PFSK-1 (cell line): ENCODE results near the gene GAB1.

Source experiments
- FOXP2 ChIP-seq: optimal IDR thresholded peaks from 2 replicates; pipeline ENCODE3; 2011; ENCODE audit warnings: borderline replicate concordance, control low read depth, inconsistent platforms; ENCODE audit not compliant: insufficient read depth; ENCODE audit errors: extremely low read length, extremely low read depth
- POLR2AphosphoS5 ChIP-seq: IDR thresholded peaks from 2 replicates; pipeline ENCODE4 v1.6.1; 2012; ENCODE audit warnings: low read depth, mild to moderate bottlenecking, control low read depth, low read length, moderate library complexity
- SIN3A ChIP-seq: IDR thresholded peaks from 2 replicates; pipeline ENCODE4 v1.6.1; 2012; ENCODE audit warnings: mild to moderate bottlenecking, low read length, moderate library complexity, borderline replicate concordance; ENCODE audit not compliant: insufficient read depth
- TAF1 ChIP-seq: IDR thresholded peaks from 2 replicates; pipeline ENCODE4 v1.6.1; 2012; ENCODE audit warnings: low read length, control low read depth, borderline replicate concordance; ENCODE audit not compliant: insufficient read depth
- TF ChIP-seq, protein P1 (sequence below), 2 experiments: IDR thresholded peaks; 2 replicates each; pipeline versions ENCODE4 v1.6.1 to v1.8.0; 2011 to 2012; ENCODE audit warnings: low read depth in 2 of 2, low read length in 2 of 2, control low read depth in 1 of 2, inconsistent platforms in 1 of 2, mild to moderate bottlenecking in 1 of 2, moderate library complexity in 1 of 2; ENCODE audit not compliant: insufficient read depth in 1 of 2

The GAB1 gene

DNA sequence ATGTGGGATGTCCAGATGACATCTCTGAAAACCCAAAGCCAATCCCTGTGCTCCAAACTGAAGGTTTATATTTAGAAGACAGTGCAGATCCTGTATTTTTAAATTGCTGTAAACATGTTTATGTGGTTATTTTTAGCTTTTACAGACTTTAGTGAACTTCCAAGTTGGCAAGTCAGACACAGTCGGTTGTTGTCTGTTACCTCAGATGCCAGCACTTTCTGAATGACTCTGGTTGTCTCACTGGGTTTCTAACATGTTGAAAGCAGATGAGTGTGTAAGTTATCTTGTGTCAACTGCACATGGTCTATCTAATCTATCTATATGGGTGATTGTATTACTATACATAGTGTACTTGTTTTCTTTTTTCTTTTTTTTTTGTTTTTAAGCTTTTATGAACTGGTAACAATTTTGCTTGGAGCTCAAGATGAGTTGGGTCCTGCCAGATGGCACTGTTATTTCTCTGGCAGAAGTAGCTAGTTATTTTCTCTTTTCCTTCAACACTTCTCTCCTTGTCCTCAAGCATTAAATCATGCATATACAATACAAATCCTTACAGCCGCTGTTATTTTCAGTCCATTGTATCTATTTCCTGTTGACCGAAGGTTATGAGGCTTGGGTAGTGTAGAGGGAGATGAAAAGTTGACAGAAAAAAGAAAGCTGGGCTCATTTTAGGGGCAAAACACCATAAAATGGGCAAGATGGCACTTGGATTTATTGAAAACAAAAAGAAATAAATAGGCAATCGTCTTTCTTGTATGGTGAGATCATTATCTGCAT is 66.3 kb downstream of the GAB1 start:
- TF ChIP-seq TAF1 (no peak), FOXP2 (no peak), POLR2AphosphoS5 (no peak), SIN3A (no peak)
- TF ChIP-seq, protein P1, sequence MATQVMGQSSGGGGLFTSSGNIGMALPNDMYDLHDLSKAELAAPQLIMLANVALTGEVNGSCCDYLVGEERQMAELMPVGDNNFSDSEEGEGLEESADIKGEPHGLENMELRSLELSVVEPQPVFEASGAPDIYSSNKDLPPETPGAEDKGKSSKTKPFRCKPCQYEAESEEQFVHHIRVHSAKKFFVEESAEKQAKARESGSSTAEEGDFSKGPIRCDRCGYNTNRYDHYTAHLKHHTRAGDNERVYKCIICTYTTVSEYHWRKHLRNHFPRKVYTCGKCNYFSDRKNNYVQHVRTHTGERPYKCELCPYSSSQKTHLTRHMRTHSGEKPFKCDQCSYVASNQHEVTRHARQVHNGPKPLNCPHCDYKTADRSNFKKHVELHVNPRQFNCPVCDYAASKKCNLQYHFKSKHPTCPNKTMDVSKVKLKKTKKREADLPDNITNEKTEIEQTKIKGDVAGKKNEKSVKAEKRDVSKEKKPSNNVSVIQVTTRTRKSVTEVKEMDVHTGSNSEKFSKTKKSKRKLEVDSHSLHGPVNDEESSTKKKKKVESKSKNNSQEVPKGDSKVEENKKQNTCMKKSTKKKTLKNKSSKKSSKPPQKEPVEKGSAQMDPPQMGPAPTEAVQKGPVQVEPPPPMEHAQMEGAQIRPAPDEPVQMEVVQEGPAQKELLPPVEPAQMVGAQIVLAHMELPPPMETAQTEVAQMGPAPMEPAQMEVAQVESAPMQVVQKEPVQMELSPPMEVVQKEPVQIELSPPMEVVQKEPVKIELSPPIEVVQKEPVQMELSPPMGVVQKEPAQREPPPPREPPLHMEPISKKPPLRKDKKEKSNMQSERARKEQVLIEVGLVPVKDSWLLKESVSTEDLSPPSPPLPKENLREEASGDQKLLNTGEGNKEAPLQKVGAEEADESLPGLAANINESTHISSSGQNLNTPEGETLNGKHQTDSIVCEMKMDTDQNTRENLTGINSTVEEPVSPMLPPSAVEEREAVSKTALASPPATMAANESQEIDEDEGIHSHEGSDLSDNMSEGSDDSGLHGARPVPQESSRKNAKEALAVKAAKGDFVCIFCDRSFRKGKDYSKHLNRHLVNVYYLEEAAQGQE (IDR thresholded peaks at IDR 0.05; ENCODE audit: insufficient read depth in 1 of 2, low read depth in 2 of 2, low read length in 2 of 2): no peak

DNA sequence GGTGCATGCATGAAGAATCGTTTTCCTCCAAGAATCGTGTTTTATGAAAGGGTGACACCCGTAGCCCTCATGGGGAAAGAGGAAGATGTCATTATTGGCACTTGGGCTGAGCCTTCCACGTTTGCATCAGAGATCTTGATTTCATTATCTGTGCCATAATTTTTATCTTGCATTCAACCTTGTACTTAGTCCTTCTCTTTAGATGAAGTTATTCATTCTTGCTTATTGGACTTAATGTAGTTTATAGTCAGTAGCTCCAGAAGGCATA is 66.8 kb downstream of the GAB1 start:
- no peak for TF ChIP-seq TAF1
- no peak for TF ChIP-seq POLR2AphosphoS5
- no peak for TF ChIP-seq SIN3A
- TF ChIP-seq FOXP2: no peak
- TF ChIP-seq, protein P1 (IDR thresholded peaks at IDR 0.05; ENCODE audit: insufficient read depth in 1 of 2, low read depth in 2 of 2, low read length in 2 of 2): no peak

DNA sequence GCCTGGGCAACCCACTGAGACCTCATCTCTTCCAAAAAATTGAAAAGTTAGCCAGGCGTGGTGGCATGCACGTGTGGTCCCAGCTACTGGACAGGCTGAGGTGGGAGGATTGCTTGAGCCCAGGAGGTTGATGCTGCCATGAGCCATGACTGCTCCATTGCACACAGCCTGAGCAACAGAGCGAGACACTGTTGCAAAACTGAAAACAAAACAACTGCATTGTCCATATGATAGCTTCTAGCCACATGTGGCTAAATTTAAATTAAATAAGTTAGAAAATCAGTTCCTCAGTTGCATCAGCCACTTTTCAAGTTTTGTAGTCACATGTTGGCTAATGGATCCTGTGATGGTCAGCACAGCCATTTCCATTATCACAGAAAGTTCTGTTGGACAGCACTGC is 67.9 kb downstream of the GAB1 start:
- TF ChIP-seq, protein P1 (IDR thresholded peaks at IDR 0.05; ENCODE audit: insufficient read depth in 1 of 2, low read depth in 2 of 2, low read length in 2 of 2): peak in 1 of 2 experiments; percentile 44; a peak in 1 of 4 replicates
- no peak for TF ChIP-seq FOXP2

- TF ChIP-seq TAF1: no peak
- TF ChIP-seq FOXP2: no peak
- TF ChIP-seq, protein P1 (IDR thresholded peaks at IDR 0.05; ENCODE audit: insufficient read depth in 1 of 2, low read depth in 2 of 2, low read length in 2 of 2): no peak
- no peak for TF ChIP-seq POLR2AphosphoS5
Measured at GRCh38 chr4:143405075-143405730, 68.5 kb downstream of the GAB1 start.

DNA sequence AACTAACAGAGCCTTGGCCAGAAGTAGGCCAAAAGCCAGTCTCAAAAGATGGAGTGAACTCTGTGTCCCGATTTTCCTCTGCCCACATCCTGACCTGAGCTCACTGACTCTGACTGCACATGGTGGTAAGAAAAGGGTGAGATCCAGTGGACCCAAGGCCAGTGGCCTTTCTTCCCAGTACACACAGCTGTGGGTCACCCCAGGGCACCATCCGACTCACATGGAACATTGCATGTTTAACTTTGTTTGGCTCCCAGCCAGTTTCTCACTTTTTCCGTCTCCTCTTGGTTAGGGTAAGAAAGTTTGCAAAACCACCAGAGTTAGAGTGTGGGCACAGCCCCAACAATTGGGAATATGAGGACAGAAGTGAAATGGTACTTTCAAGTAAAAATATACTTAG is 69.8 kb downstream of the GAB1 start:
- TF ChIP-seq FOXP2: no peak
- no peak for TF ChIP-seq POLR2AphosphoS5
- TF ChIP-seq SIN3A: no peak
- TF ChIP-seq TAF1: no peak
- TF ChIP-seq, protein P1 (IDR thresholded peaks at IDR 0.05; ENCODE audit: insufficient read depth in 1 of 2, low read depth in 2 of 2, low read length in 2 of 2): no peak
